Peyer's patch (tissue), 4 donors: ENCODE data around the gene APH1B.

Source experiments
- CTCF ChIP-seq, 6 experiments: fragments of 450-650 bp in 4 of 6; fragments of 200-600 bp in 2 of 6; sonication (generic) in 1 of 6; IDR thresholded peaks; one replicate each; pipeline ENCODE4 v1.5.1; 2017 to 2019; ENCODE audit warnings: antibody characterized with exemption in 6 of 6, mild to moderate bottlenecking in 3 of 6, moderate library complexity in 1 of 6
- POLR2A ChIP-seq, 2 donors: fragments of 450-650 bp; IDR thresholded peaks; one replicate each; pipeline ENCODE4 v1.5.1; 2017; ENCODE audit warnings: antibody characterized with exemption in 2 of 2, mild to moderate bottlenecking in 2 of 2, moderate library complexity in 2 of 2

GRCh38 chr15:63323798-63324563 lies 46.6 kb downstream of the APH1B start:
- TF ChIP-seq POLR2A (IDR thresholded peaks at IDR 0.05) (no peak), CTCF (IDR thresholded peaks at IDR 0.05) (no peak)
